Measurements from ENCODE around the gene LRCH2.

DNA sequence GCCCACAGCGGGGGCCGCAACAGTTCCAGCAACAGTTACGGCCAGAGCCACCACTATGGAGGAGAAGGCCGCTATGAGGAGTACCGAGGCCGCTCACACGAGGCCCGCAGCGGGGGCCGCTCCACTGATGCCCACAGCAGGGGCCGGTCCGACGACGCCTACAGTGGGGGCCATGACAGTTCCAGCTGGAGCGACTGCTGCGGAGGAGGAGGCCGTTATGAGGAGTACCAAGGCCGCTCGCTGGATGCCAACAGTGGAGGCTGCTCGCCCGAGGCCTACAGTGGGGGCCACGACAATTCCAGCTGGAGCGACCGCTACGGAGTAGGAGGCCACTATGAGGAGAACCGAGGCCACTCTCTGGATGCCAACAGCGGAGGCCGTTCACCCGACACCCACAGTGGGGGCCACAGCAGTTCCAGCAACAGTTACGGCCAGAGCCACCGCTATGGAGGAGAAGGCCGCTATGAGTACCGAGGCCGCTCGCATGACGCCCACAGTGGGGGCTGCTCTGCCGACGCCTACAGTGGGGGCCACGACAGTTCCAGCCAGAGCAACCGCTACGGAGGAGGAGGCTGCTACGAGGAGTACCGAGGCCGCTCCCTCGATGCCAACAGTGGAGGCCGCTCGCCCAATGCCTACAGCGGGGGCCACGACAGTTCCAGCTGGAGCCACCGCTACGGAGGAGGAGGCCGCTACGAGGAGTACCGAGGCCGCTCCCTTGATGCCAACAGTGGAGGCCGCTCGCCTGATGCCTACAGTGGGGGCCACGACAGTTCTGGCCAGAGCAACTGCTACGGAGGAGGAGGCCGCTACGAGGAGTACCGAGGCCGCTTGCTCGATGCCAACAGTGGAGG, 43.0 kb downstream of the LRCH2 start:
- TF ChIP-seq, protein P1, sequence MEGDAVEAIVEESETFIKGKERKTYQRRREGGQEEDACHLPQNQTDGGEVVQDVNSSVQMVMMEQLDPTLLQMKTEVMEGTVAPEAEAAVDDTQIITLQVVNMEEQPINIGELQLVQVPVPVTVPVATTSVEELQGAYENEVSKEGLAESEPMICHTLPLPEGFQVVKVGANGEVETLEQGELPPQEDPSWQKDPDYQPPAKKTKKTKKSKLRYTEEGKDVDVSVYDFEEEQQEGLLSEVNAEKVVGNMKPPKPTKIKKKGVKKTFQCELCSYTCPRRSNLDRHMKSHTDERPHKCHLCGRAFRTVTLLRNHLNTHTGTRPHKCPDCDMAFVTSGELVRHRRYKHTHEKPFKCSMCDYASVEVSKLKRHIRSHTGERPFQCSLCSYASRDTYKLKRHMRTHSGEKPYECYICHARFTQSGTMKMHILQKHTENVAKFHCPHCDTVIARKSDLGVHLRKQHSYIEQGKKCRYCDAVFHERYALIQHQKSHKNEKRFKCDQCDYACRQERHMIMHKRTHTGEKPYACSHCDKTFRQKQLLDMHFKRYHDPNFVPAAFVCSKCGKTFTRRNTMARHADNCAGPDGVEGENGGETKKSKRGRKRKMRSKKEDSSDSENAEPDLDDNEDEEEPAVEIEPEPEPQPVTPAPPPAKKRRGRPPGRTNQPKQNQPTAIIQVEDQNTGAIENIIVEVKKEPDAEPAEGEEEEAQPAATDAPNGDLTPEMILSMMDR (IDR thresholded peaks at IDR 0.05): no peak
- TF ChIP-seq POLR2A (IDR thresholded peaks at IDR 0.05): no peak

Data from esophagus squamous epithelium (tissue), 4 donors.